Sciatic nerve (tissue), 2 donors: ENCODE data around the gene PRKAG3. TPM values are rescaled to one million over a fixed set of nuclear protein-coding genes. Genes with fewer than 3 reads are reported as not detected.
A peak's percentile ranks its signal among the peaks of the same experiment; 100 is the strongest.

Experiments
- ATAC-seq: fragments of 200-7000 bp; cut with Tn5 transposase; one replicate; pipeline ENCODE4 v1.9.1; 2020; ENCODE audit warnings: mild to moderate bottlenecking, moderate library complexity
- DNase-seq: peaks from one replicate; pipeline ENCODE4 v3.0.0-alpha.2; 2020; ENCODE audit warnings: low spot score
- intact Hi-C: fragments of 100-400 bp; cut with DNase I; formaldehyde crosslinking; loops from one replicate; pipeline ENCODE4 v1.14.2; 2022
- total RNA-seq: library from RNA; stranded (reverse); fragmentation: NEBNext Ultra II Directional; extraction: Animal tissue kit (Norgen Biotek cat#: 25700); gene quantifications from one replicate; pipeline ENCODE4 v1.2.1, GENCODE V29; 2021
- donor health status: DM: no; HTN: no; CAD: no.
- donor health status: DM: no; HTN: no; CAD: no.

Gene PRKAG3
- total RNA-seq, 1 donor from 2014 or later, result 0.49 TPM

DNA sequence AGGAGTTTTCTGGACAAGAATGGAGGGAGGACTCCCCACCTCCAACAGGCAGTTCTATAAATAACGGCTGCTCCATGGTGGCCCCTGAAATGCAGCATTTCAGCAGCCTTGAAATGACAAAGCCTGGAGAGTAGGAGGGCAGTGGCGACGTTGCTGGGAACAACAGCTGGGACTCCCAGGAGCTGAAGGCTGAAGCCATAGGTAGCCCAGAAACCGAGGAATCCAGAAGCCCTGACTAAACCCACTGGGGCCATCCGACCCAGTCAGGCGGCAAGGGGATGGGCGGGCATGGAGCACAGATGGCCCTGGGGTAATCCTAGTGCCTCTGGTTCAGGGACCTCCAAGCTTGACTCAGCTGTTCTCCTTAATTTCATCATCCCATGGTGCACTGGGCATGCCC is 9.0 kb downstream of the PRKAG3 start:
- peak; percentile 28 for DNase-seq
- no peak for ATAC-seq
- intact Hi-C loops, result no loop called here

- intact Hi-C loops, result no loop called here
- DNase-seq (peak; percentile 26), ATAC-seq (no peak)
Observed at GRCh38 chr2:218821605-218822211, 9.9 kb downstream of the PRKAG3 start.

DNA sequence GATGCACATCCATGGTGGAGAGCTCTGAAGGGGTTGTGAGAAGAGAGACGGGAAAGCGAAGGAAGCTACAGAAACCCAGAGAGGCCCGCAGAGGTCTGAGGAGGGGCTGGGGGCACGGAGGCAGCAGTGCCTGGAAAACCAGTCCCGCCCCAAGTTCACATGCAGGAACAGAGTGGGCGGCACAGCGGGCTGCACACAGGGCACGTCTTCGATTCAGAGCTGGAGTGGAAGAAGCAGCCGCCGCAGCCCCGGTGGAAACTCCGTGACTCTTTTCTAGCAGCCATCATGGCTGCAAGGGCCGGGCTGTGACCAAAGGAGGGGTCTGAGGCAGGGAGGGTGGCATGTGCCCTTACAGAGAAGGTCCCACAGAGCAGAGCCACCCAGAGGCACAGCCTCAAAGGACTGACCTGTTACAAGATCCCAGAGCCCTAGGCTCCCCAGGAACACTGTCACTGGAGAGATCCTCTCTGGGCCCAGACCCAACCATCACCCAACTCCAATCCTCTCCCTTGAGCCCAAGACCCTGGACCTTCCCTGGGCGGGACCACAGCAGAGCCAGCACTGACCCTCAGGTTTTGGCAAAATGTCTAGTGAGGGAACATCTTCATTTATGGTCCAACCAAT is 10.7 kb downstream of the PRKAG3 start:
- intact Hi-C loops, result no loop called here
- ATAC-seq (no peak), DNase-seq (peak; percentile 45)

DNA sequence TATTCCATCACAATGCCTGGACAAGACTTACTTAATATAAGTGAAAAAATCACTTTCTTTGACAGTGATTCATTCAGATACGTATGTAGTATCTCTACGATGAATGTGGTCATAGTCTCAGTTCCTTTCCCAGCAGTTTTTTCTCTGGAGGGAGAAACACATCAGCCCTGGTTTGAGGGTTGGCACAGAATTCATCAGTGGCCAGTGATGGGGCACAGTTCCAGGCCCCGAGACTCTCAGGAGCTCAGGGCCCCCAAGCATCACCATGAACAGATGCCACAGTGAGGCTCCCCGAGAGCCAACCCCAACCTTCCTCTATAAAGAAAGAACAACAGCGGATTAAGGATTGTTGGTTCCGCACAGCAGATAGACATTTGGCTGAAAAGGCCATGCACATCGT is 12.5 kb downstream of the PRKAG3 start:
- DNase-seq (peak; percentile 21), ATAC-seq (no peak)
- intact Hi-C loops, result no loop called here

- peak; percentile 9 for DNase-seq
- ATAC-seq, result no peak
- intact Hi-C loops, result no loop called here
Observed at GRCh38 chr2:218816561-218817011, 15.0 kb downstream of the PRKAG3 start.

GRCh38 chr2:218815649-218816048 is 16.0 kb downstream of the PRKAG3 start:
- ATAC-seq (no peak), DNase-seq (peak; percentile 8)
- intact Hi-C loops, result no loop called here

- ATAC-seq (no peak), DNase-seq (peak; percentile 30)
- intact Hi-C loops, result no loop called here
Observed at GRCh38 chr2:218815244-218815637, 16.4 kb downstream of the PRKAG3 start.

- intact Hi-C loops, result no loop called here
- ATAC-seq (no peak), DNase-seq (peak; percentile 48)
Observed at GRCh38 chr2:218814540-218815243, 16.9 kb downstream of the PRKAG3 start.

DNA sequence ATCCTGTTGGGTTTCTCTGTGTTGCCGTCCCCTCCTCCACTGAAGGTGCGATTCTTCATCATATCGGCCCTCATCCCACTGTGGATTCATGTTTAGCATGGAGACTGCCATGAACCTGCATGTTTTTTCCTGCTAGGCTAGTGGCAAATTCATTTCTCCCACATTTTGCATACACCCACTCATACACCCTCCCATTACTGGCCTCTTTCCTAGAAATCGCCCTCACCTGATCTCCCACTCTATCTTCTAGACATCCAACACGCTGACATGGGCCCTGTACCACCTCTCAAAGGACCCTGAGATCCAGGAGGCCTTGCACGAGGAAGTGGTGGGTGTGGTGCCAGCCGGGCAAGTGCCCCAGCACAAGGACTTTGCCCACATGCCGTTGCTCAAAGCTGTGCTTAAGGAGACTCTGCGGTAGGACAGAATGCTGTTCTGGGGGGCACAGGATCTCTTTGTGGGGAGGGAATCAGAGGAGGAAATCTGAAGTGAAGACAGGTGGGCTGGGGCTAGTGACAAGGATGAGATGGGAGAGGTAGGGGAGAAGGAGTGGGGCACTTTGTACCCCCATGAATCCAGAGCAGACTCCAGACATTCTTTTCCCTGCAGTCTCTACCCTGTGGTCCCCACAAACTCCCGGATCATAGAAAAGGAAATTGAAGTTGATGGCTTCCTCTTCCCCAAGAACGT is 17.7 kb downstream of the PRKAG3 start:
- DNase-seq, result peak; percentile 28
- ATAC-seq, result no peak
- intact Hi-C loops, result no loop called here

- intact Hi-C loops, result no loop called here
- ATAC-seq, result no peak
- peak; percentile 28 for DNase-seq
Observed at GRCh38 chr2:218812861-218813260, 18.7 kb downstream of the PRKAG3 start.

DNA sequence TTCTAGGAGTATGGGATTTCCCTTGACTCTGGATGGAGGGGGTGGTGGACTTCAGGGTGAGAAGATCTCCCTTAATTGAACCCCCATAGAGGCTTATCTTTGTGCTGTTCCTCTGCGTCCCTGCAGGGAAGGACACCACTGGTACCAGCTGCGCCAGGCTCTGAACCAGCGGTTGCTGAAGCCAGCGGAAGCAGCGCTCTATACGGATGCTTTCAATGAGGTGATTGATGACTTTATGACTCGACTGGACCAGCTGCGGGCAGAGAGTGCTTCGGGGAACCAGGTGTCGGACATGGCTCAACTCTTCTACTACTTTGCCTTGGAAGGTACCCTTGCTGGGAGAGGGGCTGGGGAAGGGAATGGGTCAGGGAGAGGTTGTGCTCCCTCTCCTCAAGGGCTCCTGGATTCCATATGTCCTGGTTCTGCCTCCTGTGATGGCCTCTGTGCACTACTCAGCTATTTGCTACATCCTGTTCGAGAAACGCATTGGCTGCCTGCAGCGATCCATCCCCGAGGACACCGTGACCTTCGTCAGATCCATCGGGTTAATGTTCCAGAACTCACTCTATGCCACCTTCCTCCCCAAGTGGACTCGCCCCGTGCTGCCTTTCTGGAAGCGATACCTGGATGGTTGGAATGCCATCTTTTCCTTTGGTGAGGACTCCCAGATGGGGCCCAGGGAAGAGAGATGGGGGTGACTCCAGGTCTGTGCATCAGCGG is 19.3 kb downstream of the PRKAG3 start:
- peak; percentile 49 for DNase-seq
- no peak for ATAC-seq
- intact Hi-C loops, result no loop called here

DNA sequence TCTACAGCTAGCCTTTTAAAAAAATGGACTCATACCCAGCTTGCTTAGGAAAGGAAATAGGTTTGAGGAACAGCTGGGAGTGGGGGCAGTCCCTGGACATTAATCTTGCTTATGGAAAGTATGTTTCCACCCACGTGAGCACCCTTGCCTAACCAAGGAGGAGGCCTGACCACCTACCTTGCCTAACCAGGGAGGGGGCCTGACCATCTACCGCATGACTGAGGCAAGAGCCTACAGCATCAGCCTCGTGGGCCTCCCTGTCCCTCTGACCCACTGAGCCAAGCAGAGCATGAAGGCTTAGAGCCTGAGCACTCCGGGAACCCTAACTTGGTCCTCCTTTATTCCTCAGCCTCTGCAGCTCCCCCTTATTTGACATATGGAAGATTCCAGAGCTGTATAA is 20.2 kb downstream of the PRKAG3 start:
- DNase-seq (peak; percentile 50), ATAC-seq (no peak)

DNA sequence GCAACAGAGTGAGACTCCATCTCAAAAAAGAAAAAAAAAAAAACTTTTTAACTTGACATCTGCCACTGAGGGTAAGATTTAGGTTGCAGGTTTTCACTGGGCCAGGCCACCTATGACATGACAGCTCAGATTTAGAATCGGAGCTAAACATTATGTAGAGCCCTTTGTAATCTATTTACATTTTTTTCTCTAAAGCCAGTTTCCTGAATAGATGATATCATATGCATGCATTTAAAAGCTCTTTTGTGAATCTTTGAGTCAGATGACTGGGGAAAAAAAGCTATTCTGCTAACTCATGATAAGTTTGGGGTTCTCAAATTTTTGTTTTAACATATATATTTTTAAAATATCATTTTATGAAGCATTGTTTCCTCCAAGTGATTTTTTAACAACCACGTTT is 21.3 kb downstream of the PRKAG3 start:
- intact Hi-C loops, result no loop called here
- ATAC-seq, result no peak
- peak; percentile 7 for DNase-seq

More for the DNA sequence above, 20.2 kb downstream of the PRKAG3 start:
- intact Hi-C loops, result no loop called here

- intact Hi-C loops, result no loop called here
- ATAC-seq, result no peak
Observed at GRCh38 chr2:218809515-218809914, 22.1 kb downstream of the PRKAG3 start.

GRCh38 chr2:218807626-218808025 is 24.0 kb downstream of the PRKAG3 start:
- DNase-seq, result peak; percentile 37
- intact Hi-C loops, result no loop called here
- no peak for ATAC-seq

More at GRCh38 chr2:218809515-218809914, 22.1 kb downstream of the PRKAG3 start:
- DNase-seq, result no peak

DNA sequence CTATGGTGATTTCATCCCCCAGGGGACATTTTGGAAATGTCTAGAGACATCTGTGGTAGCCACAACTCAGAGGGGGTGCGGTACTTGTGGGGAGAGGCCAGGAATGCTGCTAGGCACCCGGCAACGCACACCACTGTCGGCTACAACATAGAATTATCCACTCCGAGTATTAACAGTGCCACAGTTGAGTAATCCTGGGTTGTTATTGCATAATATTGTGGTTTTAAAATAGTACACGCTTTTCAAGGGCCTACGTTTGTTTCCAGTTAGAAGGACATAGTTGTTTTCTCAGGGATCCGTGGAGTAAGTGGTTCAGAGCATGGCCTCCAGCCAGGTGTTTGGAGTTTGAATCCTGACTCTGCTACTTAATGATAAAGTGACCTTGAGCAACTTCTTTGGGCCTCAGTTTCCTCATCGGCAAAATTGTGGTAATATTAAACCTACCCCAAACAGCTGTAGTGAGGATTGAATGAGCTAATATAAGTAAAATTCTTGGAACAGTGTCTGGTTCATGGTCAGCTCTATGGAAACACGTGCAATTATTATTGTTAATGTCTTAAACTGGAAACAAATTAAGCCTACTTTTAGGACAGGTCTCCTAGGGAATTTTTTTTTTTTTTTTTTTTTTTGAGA is 25.1 kb downstream of the PRKAG3 start:
- intact Hi-C loops, result no loop called here
- peak; percentile 83 for DNase-seq
- ATAC-seq, result peak; percentile 99

- peak; percentile 74 for ATAC-seq
- intact Hi-C loops, result no loop called here
- DNase-seq, result no peak
Observed at GRCh38 chr2:218805627-218806026, 26.0 kb downstream of the PRKAG3 start.

DNA sequence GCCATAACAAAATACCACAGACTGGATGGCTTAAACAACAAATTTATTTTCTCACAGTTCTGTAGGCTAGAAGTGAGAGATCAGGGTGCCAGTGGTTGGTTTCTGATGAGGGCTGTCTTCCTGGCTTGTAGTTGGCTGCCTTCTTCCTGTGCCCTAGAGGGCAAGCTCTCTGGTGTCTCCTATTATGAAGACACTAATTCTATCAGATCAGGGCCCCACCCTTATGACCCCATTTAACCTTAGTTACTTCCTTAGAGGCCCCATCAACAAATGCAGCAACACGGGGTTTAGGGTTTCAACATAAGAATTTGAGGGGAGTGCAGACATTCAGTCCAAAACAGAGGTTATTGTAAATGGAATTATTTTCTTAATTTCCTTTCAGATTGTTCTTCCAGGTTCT is 26.8 kb downstream of the PRKAG3 start:
- ATAC-seq, result no peak
- intact Hi-C loops, result no loop called here
- DNase-seq, result no peak
